Measurements from ENCODE around the gene MAK. TPM values are rescaled to one million over a fixed set of nuclear protein-coding genes. Genes with fewer than 3 reads are reported as not detected.
A peak's percentile ranks its signal among the peaks of the same experiment; 100 is the strongest.

Gene MAK
- total RNA-seq, 1 experiment from 2014 or later: 0.07 TPM

DNA sequence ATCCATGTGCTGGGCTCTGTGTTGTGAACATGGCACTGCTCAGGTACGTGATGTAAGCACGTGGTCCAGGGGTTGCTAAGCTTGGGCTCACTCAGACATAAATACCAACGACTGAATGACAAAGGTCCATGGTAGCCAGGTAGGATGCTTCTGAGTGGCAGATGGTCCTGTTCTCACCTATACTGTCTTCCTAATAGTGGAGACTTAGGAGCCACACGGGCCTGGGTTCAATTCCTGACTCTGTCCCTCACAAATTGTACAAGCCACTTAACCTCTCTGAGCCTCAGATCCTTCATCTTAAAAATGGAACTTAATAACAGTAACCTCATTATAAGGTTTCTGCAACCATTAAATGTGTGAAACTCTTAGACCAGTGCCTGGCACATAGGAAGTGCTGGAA lies 36.7 kb upstream of the MAK start (continued):
- TF ChIP-seq SOX15 (CRISPR knock-in tag; IDR thresholded peaks at IDR 0.05) (no peak), ELF4 (CRISPR knock-in tag; IDR thresholded peaks at IDR 0.05; ENCODE audit: low read depth) (no peak), CTCF (IDR thresholded peaks at IDR 0.05) (no peak)

- ChIA-PET CTCF (interaction anchor here (0.6 to 1.7 kb wide), 4 partner anchors 13 to 396 kb away, joined by 3 to 7 read pairs (median 3); partner anchors contain the start of gene SYCP2L), POLR2A (no interaction called here)
- TF ChIP-seq ETV6 (CRISPR knock-in tag; IDR thresholded peaks at IDR 0.05) (no peak), JAZF1 (CRISPR knock-in tag; IDR thresholded peaks at IDR 0.05) (no peak)
- DNase-seq (ENCODE audit: low spot score) (no peak), ATAC-seq (peak; percentile 76)
- H3K4me3 Mint-ChIP-seq: no peak overlapping the region
- peaks cover 12% of the 10 kb centered on the region for H3K27me3 Mint-ChIP-seq (ENCODE audit: low read depth)
- H3K27ac Mint-ChIP-seq: no peak overlapping the region
- 0 out of 2 replicates have a peak, but pooled peaks cover 4% of the 10 kb centered on the region for H3K4me1 Mint-ChIP-seq
- no peaks in the 10 kb centered on the region for H3K36me3 Mint-ChIP-seq
- H3K9me3 Mint-ChIP-seq: no peaks in the 10 kb centered on the region
Observed at GRCh38 chr6:10874207-10874606, 35.9 kb upstream of the MAK start.

GRCh38 chr6:10873374-10873773 lies 35.0 kb upstream of the MAK start:
- ATAC-seq: no peak
- no peaks in the 10 kb centered on the region for H3K9me3 Mint-ChIP-seq
- 0 out of 2 replicates have a peak, but pooled peaks cover 4% of the 10 kb centered on the region for H3K4me1 Mint-ChIP-seq
- no peak overlapping the region for H3K27ac Mint-ChIP-seq
- no peaks in the 10 kb centered on the region for H3K36me3 Mint-ChIP-seq
- TF ChIP-seq, protein P1, sequence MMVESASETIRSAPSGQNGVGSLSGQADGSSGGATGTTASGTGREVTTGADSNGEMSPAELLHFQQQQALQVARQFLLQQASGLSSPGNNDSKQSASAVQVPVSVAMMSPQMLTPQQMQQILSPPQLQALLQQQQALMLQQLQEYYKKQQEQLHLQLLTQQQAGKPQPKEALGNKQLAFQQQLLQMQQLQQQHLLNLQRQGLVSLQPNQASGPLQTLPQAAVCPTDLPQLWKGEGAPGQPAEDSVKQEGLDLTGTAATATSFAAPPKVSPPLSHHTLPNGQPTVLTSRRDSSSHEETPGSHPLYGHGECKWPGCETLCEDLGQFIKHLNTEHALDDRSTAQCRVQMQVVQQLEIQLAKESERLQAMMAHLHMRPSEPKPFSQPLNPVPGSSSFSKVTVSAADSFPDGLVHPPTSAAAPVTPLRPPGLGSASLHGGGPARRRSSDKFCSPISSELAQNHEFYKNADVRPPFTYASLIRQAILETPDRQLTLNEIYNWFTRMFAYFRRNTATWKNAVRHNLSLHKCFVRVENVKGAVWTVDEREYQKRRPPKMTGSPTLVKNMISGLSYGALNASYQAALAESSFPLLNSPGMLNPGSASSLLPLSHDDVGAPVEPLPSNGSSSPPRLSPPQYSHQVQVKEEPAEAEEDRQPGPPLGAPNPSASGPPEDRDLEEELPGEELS (CRISPR knock-in tag; IDR thresholded peaks at IDR 0.05): no peak
- TF ChIP-seq, protein P2, sequence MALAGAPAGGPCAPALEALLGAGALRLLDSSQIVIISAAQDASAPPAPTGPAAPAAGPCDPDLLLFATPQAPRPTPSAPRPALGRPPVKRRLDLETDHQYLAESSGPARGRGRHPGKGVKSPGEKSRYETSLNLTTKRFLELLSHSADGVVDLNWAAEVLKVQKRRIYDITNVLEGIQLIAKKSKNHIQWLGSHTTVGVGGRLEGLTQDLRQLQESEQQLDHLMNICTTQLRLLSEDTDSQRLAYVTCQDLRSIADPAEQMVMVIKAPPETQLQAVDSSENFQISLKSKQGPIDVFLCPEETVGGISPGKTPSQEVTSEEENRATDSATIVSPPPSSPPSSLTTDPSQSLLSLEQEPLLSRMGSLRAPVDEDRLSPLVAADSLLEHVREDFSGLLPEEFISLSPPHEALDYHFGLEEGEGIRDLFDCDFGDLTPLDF (CRISPR knock-in tag; IDR thresholded peaks at IDR 0.05): no peak
- TF ChIP-seq NR2C2 (CRISPR knock-in tag; IDR thresholded peaks at IDR 0.05): no peak
- no peak for TF ChIP-seq GRHL2 (CRISPR knock-in tag; IDR thresholded peaks at IDR 0.05; ENCODE audit: insufficient replicate concordance, severe bottlenecking)
- TF ChIP-seq, protein P3, sequence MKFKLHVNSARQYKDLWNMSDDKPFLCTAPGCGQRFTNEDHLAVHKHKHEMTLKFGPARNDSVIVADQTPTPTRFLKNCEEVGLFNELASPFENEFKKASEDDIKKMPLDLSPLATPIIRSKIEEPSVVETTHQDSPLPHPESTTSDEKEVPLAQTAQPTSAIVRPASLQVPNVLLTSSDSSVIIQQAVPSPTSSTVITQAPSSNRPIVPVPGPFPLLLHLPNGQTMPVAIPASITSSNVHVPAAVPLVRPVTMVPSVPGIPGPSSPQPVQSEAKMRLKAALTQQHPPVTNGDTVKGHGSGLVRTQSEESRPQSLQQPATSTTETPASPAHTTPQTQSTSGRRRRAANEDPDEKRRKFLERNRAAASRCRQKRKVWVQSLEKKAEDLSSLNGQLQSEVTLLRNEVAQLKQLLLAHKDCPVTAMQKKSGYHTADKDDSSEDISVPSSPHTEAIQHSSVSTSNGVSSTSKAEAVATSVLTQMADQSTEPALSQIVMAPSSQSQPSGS (CRISPR knock-in tag; IDR thresholded peaks at IDR 0.05; ENCODE audit: borderline replicate concordance, low read depth): no peak
- TF ChIP-seq NFATC4 (CRISPR knock-in tag; IDR thresholded peaks at IDR 0.05): no peak
- TF ChIP-seq, protein P4, sequence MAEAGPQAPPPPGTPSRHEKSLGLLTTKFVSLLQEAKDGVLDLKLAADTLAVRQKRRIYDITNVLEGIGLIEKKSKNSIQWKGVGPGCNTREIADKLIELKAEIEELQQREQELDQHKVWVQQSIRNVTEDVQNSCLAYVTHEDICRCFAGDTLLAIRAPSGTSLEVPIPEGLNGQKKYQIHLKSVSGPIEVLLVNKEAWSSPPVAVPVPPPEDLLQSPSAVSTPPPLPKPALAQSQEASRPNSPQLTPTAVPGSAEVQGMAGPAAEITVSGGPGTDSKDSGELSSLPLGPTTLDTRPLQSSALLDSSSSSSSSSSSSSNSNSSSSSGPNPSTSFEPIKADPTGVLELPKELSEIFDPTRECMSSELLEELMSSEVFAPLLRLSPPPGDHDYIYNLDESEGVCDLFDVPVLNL (CRISPR knock-in tag; IDR thresholded peaks at IDR 0.05; ENCODE audit: borderline replicate concordance, low read depth): no peak
- no peak for TF ChIP-seq MXD4 (CRISPR knock-in tag; IDR thresholded peaks at IDR 0.05; ENCODE audit: borderline replicate concordance)
- no peak for TF ChIP-seq ZMAT4 (CRISPR knock-in tag; IDR thresholded peaks at IDR 0.05)
- no peak for TF ChIP-seq ZNF423 (CRISPR knock-in tag; IDR thresholded peaks at IDR 0.05)
- no peak for TF ChIP-seq ZNF263 (CRISPR knock-in tag; IDR thresholded peaks at IDR 0.05; ENCODE audit: low read depth)
- TF ChIP-seq, protein P5, sequence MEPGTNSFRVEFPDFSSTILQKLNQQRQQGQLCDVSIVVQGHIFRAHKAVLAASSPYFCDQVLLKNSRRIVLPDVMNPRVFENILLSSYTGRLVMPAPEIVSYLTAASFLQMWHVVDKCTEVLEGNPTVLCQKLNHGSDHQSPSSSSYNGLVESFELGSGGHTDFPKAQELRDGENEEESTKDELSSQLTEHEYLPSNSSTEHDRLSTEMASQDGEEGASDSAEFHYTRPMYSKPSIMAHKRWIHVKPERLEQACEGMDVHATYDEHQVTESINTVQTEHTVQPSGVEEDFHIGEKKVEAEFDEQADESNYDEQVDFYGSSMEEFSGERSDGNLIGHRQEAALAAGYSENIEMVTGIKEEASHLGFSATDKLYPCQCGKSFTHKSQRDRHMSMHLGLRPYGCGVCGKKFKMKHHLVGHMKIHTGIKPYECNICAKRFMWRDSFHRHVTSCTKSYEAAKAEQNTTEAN (CRISPR knock-in tag; IDR thresholded peaks at IDR 0.05): no peak
- no peak for TF ChIP-seq ZNF219 (CRISPR knock-in tag; IDR thresholded peaks at IDR 0.05; ENCODE audit: borderline replicate concordance)
- TF ChIP-seq, protein P6, sequence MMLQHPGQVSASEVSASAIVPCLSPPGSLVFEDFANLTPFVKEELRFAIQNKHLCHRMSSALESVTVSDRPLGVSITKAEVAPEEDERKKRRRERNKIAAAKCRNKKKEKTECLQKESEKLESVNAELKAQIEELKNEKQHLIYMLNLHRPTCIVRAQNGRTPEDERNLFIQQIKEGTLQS (CRISPR knock-in tag; conservative IDR thresholded peaks at IDR 0.05): no peak
- TF ChIP-seq TEAD1 (CRISPR knock-in tag; IDR thresholded peaks at IDR 0.05): no peak
- ChIA-PET CTCF (interaction anchor here (1.4 to 1.8 kb wide), 2 partner anchors 9 to 13 kb away, joined by 3 to 9 read pairs; partner anchors contain the start of gene SYCP2L), POLR2A (no interaction called here)
- no peak overlapping the region for H3K4me3 Mint-ChIP-seq
- peaks cover 3% of the 10 kb centered on the region for H3K27me3 Mint-ChIP-seq (ENCODE audit: low read depth)
- no peak for DNase-seq (ENCODE audit: low spot score)

Measured in WTC11 (cell line).